HepG2 (cell line): ENCODE data around the gene KCNH6. TPM values are rescaled to one million over a fixed set of nuclear protein-coding genes. Genes with fewer than 3 reads are reported as not detected.

Experiments
- AKNA ChIP-seq: sonication (generic); formaldehyde crosslinking; IDR thresholded peaks from 2 replicates; pipeline ENCODE4 v1.4.0; 2020; ENCODE audit warnings: missing genetic modification reagents, borderline replicate concordance
- ARID4A ChIP-seq: sonication (generic); formaldehyde crosslinking; IDR thresholded peaks from 2 replicates; pipeline ENCODE4 v1.5.0; 2020; ENCODE audit warnings: mild to moderate bottlenecking, missing genetic modification reagents, borderline replicate concordance
- CBX2 ChIP-seq, 2 experiments: fragments of 200-600 bp in 1 of 2; sonication (generic); formaldehyde crosslinking in 1 of 2; IDR thresholded peaks; 2 replicates each; pipeline versions ENCODE4 v1.7.0 to v1.8.1; 2018 to 2022; ENCODE audit warnings: low read depth in 2 of 2, low read length in 1 of 2, mild to moderate bottlenecking in 1 of 2, missing genetic modification reagents in 1 of 2
- FOXJ3 ChIP-seq: sonication (generic); formaldehyde crosslinking; IDR thresholded peaks from 2 replicates; pipeline ENCODE4 v1.4.0; 2020; ENCODE audit warnings: missing genetic modification reagents, mild to moderate bottlenecking, borderline replicate concordance
- GATAD1 ChIP-seq: IDR thresholded peaks from 2 replicates; pipeline ENCODE4 v1.6.1; 2016; ENCODE audit warnings: missing genetic modification reagents, missing compliant biosample characterization
- IRX3 ChIP-seq: sonication (generic); formaldehyde crosslinking; IDR thresholded peaks from 2 replicates; pipeline ENCODE4 v1.8.1; 2023; ENCODE audit warnings: mild to moderate bottlenecking, low read depth, missing genetic modification reagents, borderline replicate concordance
- JDP2 ChIP-seq: sonication (generic); formaldehyde crosslinking; IDR thresholded peaks from 2 replicates; pipeline ENCODE4 v1.8.1; 2022; ENCODE audit warnings: missing genetic modification reagents, borderline replicate concordance
- MZF1 ChIP-seq: sonication (generic); formaldehyde crosslinking; IDR thresholded peaks from 2 replicates; pipeline ENCODE4 v1.8.1; 2023; ENCODE audit warnings: mild to moderate bottlenecking, missing genetic modification reagents, borderline replicate concordance
- RBAK ChIP-seq: sonication (generic); formaldehyde crosslinking; IDR thresholded peaks from 2 replicates; pipeline ENCODE4 v1.5.1; 2020; ENCODE audit warnings: mild to moderate bottlenecking, missing genetic modification reagents
- RFX3 ChIP-seq: IDR thresholded peaks from 2 replicates; pipeline ENCODE4 v1.6.1; 2016; ENCODE audit warnings: missing biosample characterization, missing genetic modification reagents
- RFXAP ChIP-seq: sonication (generic); formaldehyde crosslinking; IDR thresholded peaks from 2 replicates; pipeline ENCODE4 v1.4.0; 2020; ENCODE audit warnings: missing genetic modification reagents, borderline replicate concordance
- TAF1 ChIP-seq: sonication (generic); formaldehyde crosslinking; IDR thresholded peaks from 2 replicates; pipeline ENCODE4 v1.4.0; 2020; ENCODE audit warnings: missing genetic modification reagents
- TFDP1 ChIP-seq: IDR thresholded peaks from 2 replicates; pipeline ENCODE4 v1.6.1; 2016; ENCODE audit warnings: missing compliant biosample characterization, missing genetic modification reagents, borderline replicate concordance
- ZKSCAN8 ChIP-seq: IDR thresholded peaks from 2 replicates; pipeline ENCODE4 v1.6.1; 2016; ENCODE audit warnings: borderline replicate concordance, missing genetic modification reagents, missing compliant biosample characterization
- ZNF143 ChIP-seq: sonication (generic); formaldehyde crosslinking; IDR thresholded peaks from 2 replicates; pipeline ENCODE4 v1.4.0; 2020; ENCODE audit warnings: missing genetic modification reagents
- ZNF180 ChIP-seq: sonication (generic); formaldehyde crosslinking; IDR thresholded peaks from 2 replicates; pipeline ENCODE4 v1.4.0; 2020; ENCODE audit warnings: low read depth, missing genetic modification reagents, borderline replicate concordance
- ZNF530 ChIP-seq: sonication (generic); formaldehyde crosslinking; IDR thresholded peaks from 2 replicates; pipeline ENCODE4 v1.5.0; 2020; ENCODE audit warnings: low read depth, mild to moderate bottlenecking, missing genetic modification reagents
- ZNF558 ChIP-seq: sonication (generic); formaldehyde crosslinking; IDR thresholded peaks from 2 replicates; pipeline ENCODE4 v1.9.0; 2022; ENCODE audit warnings: mild to moderate bottlenecking, missing genetic modification reagents, borderline replicate concordance
- ZNF761 ChIP-seq: sonication (generic); formaldehyde crosslinking; conservative IDR thresholded peaks from 2 replicates; pipeline ENCODE4 v1.4.0; 2020; ENCODE audit warnings: mild to moderate bottlenecking, missing genetic modification reagents
- polyA plus RNA-seq, 8 experiments: library from polyadenylated mRNA; depleted of rRNA in 3 of 8; stranded (reverse) in 7 of 8; unstranded in 1 of 8; fragments of >200 nt; fragmentation: Illumina TruSeq in 4 of 8; extraction: Trizol in 4 of 8; gene quantifications; 2 replicates each; pipeline versions ENCODE4 v1.2.1 to v1.2.3, GENCODE V29; 2011 to 2016; ENCODE audit warnings: low read depth in 4 of 8, missing spikeins in 1 of 8, mixed read lengths in 1 of 8; ENCODE audit not compliant: insufficient read depth in 1 of 8
- total RNA-seq, 5 experiments: library from RNA; depleted of rRNA; stranded (reverse); fragments of >200 nt; fragmentation: Illumina TruSeq; extraction: Trizol; gene quantifications; 2 replicates each; pipeline ENCODE4 v1.2.3, GENCODE V29; 2016; ENCODE audit warnings: low read depth in 1 of 5

The KCNH6 gene
- total and polyA plus RNA-seq, 2 of the 13 experiments (the other 11 are each of a cell fraction or from before 2014, with no cell fraction given): 0.05 to 0.18 TPM

- no peak for TF ChIP-seq TFDP1 (CRISPR knock-in tag)
- TF ChIP-seq ZNF761 (CRISPR knock-in tag): no peak
- TF ChIP-seq ZNF180 (CRISPR knock-in tag): no peak
- TF ChIP-seq IRX3 (CRISPR knock-in tag): no peak
- no peak for TF ChIP-seq RFXAP (CRISPR knock-in tag)
- TF ChIP-seq ZNF530 (CRISPR knock-in tag): no peak
- TF ChIP-seq AKNA (CRISPR knock-in tag): no peak
- TF ChIP-seq GATAD1 (CRISPR knock-in tag): 0 out of 2 replicates have a peak, but pooled peaks have one; percentile 24
- no peak for TF ChIP-seq CBX2 (IDR thresholded peaks at IDR 0.05; ENCODE audit: low read depth, low read length)
- no peak for TF ChIP-seq CBX2 (CRISPR knock-in tag; IDR thresholded peaks at IDR 0.05; ENCODE audit: low read depth)
- no peak for TF ChIP-seq ZKSCAN8 (CRISPR knock-in tag)
- TF ChIP-seq TAF1: no peak
- TF ChIP-seq JDP2: no peak
- no peak for TF ChIP-seq ZNF558 (CRISPR knock-in tag)
- no peak for TF ChIP-seq MZF1 (CRISPR knock-in tag)
- no peak for TF ChIP-seq FOXJ3
- no peak for TF ChIP-seq ZNF143
- no peak; the same call in 1 of the 2 replicates for TF ChIP-seq ARID4A (CRISPR knock-in tag)
- TF ChIP-seq RBAK (CRISPR knock-in tag): no peak
- no peak for TF ChIP-seq RFX3
Observed at GRCh38 chr17:63478814-63479494, 44.2 kb upstream of the KCNH6 start (continued).
